T-helper 2 cell (primary cell): ENCODE data around the gene SEC22A.

ENCODE experiments used
- DNase-seq, 5 experiments: peaks; one replicate each; pipeline versions ENCODE4 v3.0.0 to v3.0.0-alpha.2; 2012 to 2022
- total RNA-seq, 2 donors: gene quantifications; one replicate each; lab custom pipeline; 2026; lab: John Stamatoyannopoulos, UW

Gene SEC22A, protein sequence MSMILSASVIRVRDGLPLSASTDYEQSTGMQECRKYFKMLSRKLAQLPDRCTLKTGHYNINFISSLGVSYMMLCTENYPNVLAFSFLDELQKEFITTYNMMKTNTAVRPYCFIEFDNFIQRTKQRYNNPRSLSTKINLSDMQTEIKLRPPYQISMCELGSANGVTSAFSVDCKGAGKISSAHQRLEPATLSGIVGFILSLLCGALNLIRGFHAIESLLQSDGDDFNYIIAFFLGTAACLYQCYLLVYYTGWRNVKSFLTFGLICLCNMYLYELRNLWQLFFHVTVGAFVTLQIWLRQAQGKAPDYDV
- total RNA-seq, result 6.2 to 14.2 reads per million in 2 donors

GRCh38 chr3:123201557-123202427, at the start of gene SEC22A:
Gene SEC22A (plus strand): TSS chr3:123201943. CDS start chr3:123209218, 7,275 bp downstream.
- DNase-seq, result peak; percentile 88 to 99 (median 95)

- no peak for DNase-seq
Measured at GRCh38 chr3:123152687-123153086, 49.1 kb upstream of the SEC22A start.

DNA sequence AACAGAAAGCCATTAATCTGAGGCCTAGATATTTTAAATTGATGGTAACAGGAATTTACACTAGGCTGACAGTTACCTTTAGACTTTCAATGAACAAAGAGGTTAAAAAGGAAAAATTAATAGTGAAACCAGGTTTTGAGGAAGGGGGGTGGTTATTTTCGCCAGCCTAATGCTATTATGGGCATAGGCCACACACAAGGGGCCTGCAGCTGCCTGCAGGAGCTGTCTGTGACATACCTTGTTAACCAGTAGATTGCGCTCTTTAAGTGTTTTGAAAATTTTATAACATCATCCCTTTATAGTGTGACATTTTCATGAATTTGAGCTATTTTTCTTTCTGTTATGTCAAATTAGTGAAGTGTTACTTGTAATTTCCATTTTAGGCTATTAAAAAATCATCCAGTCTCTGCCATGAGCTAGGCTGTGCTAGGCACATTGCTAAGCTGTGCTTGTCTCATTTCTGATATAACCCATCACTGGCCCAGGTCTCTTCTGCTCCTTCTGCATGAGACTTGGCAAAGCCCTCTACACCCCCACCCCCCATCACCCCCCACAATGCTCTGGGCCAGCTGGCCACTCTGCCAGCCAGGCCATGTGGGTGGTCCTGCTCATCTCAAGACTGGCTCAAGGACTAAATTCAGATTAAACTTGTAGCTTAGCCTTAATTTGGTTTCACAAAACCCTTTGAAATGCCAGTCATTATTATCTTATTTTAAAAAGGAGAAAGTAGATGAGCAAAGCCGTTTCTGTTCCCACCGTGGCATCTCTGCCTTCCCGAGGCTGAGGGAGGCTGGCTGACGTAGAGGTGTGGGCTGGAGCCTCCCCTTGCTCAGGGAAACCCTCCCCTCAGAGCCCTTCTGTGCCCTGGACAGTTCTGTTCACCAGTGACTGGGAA, 48.4 kb upstream of the SEC22A start:
- DNase-seq, result no peak

DNA sequence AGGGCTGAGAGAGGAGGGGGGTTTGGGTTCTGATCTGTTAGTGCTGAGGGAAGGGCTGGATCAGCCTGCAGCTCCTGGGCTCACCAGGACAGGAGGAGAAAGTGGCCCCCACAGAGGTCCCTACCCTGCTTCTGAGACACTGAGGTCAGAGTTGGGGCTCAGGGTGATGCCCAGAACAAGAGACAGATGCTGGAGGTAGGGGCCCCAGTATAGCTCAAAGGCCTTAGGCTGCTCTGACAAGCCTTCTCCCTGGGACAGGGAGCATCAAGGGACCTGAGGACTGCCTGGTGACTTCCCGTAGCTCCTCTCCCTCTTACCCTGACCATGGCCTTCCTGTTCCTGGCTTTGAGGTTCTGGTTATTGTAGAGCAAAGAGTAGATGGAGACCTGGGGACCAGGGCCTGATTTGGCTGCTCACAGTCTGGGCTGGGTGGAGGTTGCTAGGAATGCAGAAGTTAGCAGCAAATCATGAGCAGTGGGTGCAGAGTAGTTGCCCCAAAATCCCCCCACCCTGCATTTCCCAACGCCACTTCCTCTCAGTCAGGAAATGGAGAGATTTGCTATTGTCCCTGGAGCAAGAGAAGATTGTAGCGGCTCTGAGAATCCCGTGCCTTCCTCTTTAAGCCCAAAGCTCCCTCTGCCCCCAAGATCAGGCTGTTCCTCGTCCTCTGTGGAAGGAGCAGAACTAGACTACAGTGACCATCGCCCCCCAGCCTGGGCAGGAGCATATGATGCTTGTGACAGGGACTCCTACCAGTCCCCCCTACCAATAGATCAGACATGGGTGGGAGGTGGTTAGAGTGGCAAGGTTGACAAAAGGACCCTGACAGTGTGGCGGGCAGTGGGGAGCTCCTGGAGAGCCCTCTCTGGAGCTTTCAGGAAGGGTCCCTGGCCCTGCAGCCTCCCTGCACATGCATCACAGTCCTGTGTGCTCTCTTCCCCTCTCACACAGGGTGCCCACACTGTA, 47.4 kb upstream of the SEC22A start:
- DNase-seq, result no peak

DNA sequence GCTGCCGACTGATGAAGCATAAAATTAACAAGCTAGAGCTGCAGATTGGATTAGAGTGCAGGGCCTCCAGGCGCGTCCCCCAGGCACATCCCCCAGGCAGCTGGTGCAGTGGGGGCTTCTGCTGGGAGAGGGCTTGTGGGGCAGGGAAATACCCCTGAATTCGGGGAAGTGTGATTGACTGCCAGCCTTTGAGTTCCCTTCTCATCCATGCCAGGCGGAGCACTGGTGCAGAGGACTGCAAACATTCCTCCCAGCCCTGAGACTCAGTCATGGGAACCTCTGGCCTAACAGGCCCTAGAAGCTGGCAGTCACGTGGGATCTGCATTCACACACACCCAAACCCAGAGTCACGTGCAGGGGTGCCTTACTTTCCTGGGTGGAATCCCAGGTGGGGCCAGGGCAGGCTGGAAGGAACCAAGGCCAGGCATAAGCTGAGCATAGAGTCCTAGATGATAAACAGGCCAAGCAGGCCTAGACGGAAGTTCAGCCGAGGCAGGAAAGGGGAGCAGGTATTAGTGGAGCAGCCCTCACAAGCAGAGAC, 46.2 kb upstream of the SEC22A start:
- DNase-seq, result no peak

DNA sequence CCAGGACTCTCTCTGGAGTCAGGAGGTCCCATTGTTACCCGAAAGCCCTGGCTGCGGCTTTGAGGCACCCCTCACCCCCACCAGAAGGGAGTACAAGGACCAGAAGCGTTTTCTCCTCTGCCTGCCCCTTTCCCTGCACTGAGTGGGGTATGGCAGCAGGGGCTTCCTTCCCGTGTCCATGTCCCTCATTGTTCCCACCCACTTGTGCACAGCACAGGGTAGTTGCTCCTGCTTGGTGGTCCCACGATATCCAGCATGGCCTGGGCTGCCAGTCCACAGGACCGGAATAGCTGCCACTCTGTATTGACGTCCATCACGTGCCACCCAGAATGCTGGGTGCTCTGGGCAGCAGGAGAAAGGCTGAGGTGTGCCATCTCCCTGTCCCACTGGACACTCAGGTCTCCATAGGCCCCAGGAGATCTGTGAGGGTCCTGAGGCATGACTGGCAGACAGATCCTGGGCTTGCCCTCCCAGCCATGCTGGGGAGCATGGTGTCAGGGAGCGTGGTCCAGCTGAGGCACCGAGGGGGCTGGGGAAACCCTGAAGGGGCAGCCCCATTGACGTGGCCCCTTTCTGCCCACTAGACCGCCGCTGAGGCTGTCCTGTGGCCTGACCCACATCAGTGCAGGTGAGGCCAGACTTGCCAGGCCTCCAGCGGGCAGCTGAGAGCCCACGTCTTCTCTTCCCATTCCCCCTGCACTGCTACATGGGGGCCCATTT, 45.3 kb upstream of the SEC22A start:
- DNase-seq, result no peak

DNA sequence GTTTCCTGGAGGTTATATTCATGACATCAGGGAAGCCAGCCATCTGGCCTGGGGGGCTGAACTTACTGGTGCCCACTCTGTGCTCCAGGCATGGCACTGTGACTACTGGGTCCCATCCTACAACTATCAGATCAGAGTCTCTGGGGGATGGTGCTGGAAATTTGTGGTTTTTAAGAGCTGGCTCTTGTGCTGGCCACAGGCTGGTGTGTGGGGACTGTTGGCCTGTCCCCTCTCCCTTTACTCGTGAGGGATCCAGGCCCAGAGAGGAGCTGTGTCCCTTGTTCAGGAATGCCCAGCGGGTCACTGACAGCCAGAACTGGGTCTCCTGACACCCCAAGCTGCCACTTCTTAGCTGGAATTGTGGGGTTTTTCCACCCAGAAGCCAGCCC, 44.5 kb upstream of the SEC22A start:
- no peak for DNase-seq

DNA sequence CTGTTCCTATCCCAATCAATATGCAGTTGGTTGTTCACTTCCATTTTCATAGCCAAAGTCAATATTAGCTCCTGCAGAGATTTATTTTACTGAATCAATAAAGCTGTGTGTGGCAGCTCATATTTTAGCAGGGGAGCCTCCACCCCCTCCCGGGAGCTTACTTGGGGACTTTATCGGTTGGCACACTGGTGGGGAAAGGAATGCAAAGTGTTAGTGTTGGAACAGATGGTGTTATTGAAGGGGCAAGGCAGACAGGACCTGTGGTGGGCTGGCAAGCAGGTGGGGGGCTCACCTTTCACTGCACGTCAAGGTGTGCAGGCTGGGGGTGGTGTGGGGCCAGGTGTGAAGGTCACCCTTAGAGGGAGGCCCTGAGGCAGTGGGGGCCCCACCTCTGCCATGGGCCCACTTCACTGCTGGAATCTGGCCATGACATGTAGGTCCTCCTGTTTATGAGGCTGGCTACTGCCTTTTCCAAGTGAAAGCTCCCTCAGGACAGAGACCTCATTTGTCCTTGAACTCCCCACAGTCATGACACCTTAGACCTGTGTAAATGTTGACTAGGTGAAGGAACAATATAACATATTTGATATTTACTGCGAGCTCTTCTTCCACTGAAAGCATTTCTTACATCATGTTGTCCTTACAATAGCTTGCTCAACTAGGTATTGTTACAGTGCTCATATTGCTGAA, 44.0 kb upstream of the SEC22A start:
- DNase-seq, result no peak

GRCh38 chr3:123158330-123158729, 43.4 kb upstream of the SEC22A start:
- DNase-seq, result no peak

- DNase-seq, result no peak
Measured at GRCh38 chr3:123158899-123159390, 42.8 kb upstream of the SEC22A start.

- no peak for DNase-seq
Measured at GRCh38 chr3:123159926-123160635, 41.7 kb upstream of the SEC22A start.

DNA sequence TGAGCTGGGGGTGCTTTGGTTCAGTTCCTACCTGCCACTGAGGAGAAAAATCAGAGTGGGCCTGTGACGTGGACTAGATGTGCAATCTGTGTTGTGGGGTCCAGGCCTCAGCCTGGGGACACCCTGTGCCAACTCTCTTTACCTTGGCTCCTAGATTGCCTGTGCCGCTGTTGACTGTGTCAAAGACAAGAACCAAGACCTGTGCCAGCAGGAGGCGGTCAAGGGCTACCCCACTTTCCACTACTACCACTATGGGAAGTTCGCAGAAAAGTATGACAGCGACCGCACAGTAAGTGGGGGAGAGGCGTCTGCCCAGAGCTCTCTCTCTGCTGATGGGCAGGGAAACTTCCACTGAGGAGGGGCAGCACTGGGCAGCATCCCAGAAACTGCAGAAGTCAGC, 40.6 kb upstream of the SEC22A start:
- DNase-seq, result no peak

DNA sequence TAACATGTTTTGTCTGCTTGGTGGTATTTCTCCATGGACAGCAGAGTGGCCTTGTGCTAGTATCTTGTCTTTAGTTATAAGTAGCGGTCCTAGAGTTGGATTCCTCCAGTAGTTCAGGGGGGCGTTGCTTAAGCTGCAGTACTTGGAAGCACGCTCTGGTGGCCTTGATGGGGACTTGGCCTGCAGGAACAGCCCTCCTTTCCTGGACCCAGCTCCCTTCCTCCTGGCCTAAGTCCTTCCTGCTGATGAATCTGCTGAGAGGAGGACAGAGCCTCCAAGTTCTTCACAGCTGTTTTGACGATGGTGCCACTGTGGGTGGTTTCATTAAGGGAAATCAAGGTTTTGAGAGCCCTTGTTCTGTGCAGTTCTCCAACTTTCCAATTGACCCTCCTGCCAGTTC, 38.6 kb upstream of the SEC22A start:
- DNase-seq, result no peak

GRCh38 chr3:123165163-123165562, 36.6 kb upstream of the SEC22A start:
- no peak for DNase-seq

GRCh38 chr3:123167686-123168085, 34.1 kb upstream of the SEC22A start:
- no peak for DNase-seq

DNA sequence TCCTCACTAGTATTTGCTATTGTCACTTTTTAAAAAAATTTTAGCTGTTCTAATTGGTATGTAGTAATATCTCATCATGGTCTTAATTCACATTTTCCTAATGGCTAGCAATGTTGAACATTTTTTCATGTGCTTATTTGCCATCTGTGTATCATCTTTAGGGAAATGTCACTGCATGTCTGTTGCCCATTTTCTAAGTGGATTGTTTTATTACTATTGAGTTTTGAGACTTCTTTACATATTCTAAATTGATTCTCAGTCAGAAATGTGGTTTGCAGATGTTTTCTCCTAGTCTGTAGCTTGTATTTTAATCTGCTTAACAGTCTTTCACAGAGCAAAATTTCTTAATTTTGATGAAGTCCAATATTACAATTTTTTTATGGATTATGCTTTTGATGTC, 33.6 kb upstream of the SEC22A start:
- DNase-seq, result no peak

GRCh38 chr3:123168605-123169004, 33.1 kb upstream of the SEC22A start:
- DNase-seq, result no peak

- DNase-seq, result no peak
Measured at GRCh38 chr3:123169492-123169929, 32.2 kb upstream of the SEC22A start.

DNA sequence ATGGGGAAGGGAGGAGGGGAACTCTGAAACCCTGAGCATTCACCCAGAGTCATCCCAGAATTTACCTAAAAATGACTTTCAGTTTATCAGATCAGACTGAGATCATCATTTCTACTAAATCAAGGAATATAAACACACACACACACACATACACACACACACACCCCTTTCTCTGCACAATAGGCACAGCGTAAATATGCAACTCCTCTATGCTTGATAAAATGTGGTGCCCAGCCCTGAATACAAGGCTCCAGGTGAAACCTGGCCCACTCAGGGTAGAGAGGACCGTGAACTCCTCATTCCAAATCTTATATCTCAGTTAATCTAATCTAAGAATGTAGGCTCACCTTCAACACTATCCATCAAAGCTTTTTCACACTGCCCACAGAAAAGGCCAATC, 31.8 kb upstream of the SEC22A start:
- no peak for DNase-seq
